OCI-LY1 (cell line): ENCODE data around the gene FRMD4A.

Experiments used
- H2AFZ ChIP-seq: fragments of 200-600 bp; sonication (generic), shearing (Covaris generic); 2 replicates; pipeline ENCODE4 v1.6.0; 2014; ENCODE audit warnings: antibody characterized with exemption, mild to moderate bottlenecking, low read length
- H3F3A ChIP-seq: fragments of 200-600 bp; sonication (generic), shearing (Covaris generic); 2 replicates; pipeline ENCODE4 v1.6.0; 2014; ENCODE audit warnings: mild to moderate bottlenecking, antibody characterized with exemption, low read length, moderate library complexity; ENCODE audit not compliant: insufficient read depth
- H3K27ac ChIP-seq: fragments of 200-600 bp; sonication (generic); 2 replicates; pipeline ENCODE4 v1.5.1; 2014; ENCODE audit warnings: low read length, mixed run types, mild to moderate bottlenecking, low read depth; ENCODE audit not compliant: poor library complexity, severe bottlenecking
- H3K27me3 ChIP-seq: fragments of 200-600 bp; sonication (generic); 2 replicates; pipeline ENCODE4 v1.6.0; 2014; ENCODE audit warnings: antibody characterized with exemption, mild to moderate bottlenecking, low read length, moderate library complexity; ENCODE audit not compliant: insufficient read depth
- H3K36me3 ChIP-seq: fragments of 200-600 bp; sonication (generic); 2 replicates; pipeline ENCODE4 v1.6.1; 2014; ENCODE audit warnings: mild to moderate bottlenecking, antibody characterized with exemption, low read length, moderate library complexity, mixed read lengths; ENCODE audit not compliant: insufficient read depth
- H3K4me1 ChIP-seq: fragments of 200-600 bp; sonication (generic); 2 replicates; pipeline ENCODE4 v1.5.1; 2014; ENCODE audit warnings: mild to moderate bottlenecking, low read length, moderate library complexity; ENCODE audit not compliant: insufficient read depth, severe bottlenecking
- H3K4me2 ChIP-seq: fragments of 200-600 bp; sonication (generic), shearing (Covaris generic); 2 replicates; pipeline ENCODE4 v1.6.1; 2014; ENCODE audit warnings: low read length
- H3K4me3 ChIP-seq: fragments of 200-600 bp; sonication (generic); 2 replicates; pipeline ENCODE4 v1.5.1; 2014; ENCODE audit warnings: low read length, low read depth, mild to moderate bottlenecking, mixed read lengths; ENCODE audit not compliant: poor library complexity, severe bottlenecking
- H3K79me2 ChIP-seq: fragments of 200-600 bp; shearing (Covaris generic); 2 replicates; pipeline ENCODE4 v1.6.1; 2016; ENCODE audit warnings: mixed run types, low read length, mixed read lengths; ENCODE audit not compliant: insufficient read depth
- H3K9ac ChIP-seq: fragments of 200-600 bp; sonication (generic), shearing (Covaris generic); 2 replicates; pipeline ENCODE4 v1.6.1; 2014; ENCODE audit warnings: mild to moderate bottlenecking, low read length, mixed read lengths
- H3K9me2 ChIP-seq: fragments of 200-600 bp; sonication (generic), shearing (Covaris generic); 2 replicates; pipeline ENCODE4 v1.6.1; 2014; ENCODE audit warnings: low read depth, mild to moderate bottlenecking, low read length, mixed read lengths
- H3K9me3 ChIP-seq: fragments of 200-600 bp; shearing (Covaris generic); 2 replicates; pipeline ENCODE4 v1.6.1; 2014; ENCODE audit warnings: low read length, mixed read lengths
- H4K20me1 ChIP-seq: fragments of 200-600 bp; sonication (generic), shearing (Covaris generic); 2 replicates; pipeline ENCODE4 v1.6.0; 2016; ENCODE audit warnings: mild to moderate bottlenecking, low read length; ENCODE audit not compliant: insufficient read depth
- EZH2 ChIP-seq: fragments of 200-600 bp; sonication (generic), shearing (Covaris generic); IDR thresholded peaks from 2 replicates; pipeline ENCODE4 v1.8.0; 2017; ENCODE audit warnings: borderline replicate concordance, mixed run types, mild to moderate bottlenecking, antibody characterized with exemption, low read length, moderate library complexity, mixed read lengths
- TF ChIP-seq, protein P1 (sequence below): fragments of 200-600 bp; sonication (generic), shearing (Covaris generic); IDR thresholded peaks from 2 replicates; pipeline ENCODE4 v1.5.1; 2017; ENCODE audit warnings: mild to moderate bottlenecking, antibody characterized with exemption, low read length, moderate library complexity, mixed read lengths

Gene FRMD4A

DNA sequence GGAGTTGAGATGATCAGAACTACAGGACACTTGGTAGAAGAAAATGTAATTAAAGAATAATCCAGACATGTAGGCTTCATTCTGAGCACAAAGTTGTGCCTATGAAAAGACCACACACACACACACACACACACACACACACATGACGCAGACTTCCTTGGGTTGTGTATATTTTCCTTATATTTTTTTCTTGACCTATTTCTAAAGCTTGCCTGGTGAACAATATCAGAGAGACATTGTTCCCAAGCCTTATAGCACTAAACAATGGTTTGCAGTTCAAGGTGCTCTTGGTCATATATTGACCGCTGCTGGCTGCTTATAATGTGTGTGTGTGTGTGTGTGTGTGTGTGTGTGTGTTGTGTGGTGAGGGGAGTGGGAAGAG is 541.3 kb downstream of the FRMD4A start:
- Histone ChIP-seq H3K9me2 (no peaks in the 10 kb centered on the region), H3K9ac (no peak overlapping the region), H3K4me3 (no peak overlapping the region), H3K36me3 (no peaks in the 10 kb centered on the region), H3F3A (no peaks in the 10 kb centered on the region), H3K79me2 (no peaks in the 10 kb centered on the region), H2AFZ (no peak overlapping the region), H3K4me1 (peaks cover 21% of the 10 kb centered on the region), H4K20me1 (no peaks in the 10 kb centered on the region), H3K27ac (no peak overlapping the region), H3K9me3 (no peaks in the 10 kb centered on the region), H3K4me2 (no peak overlapping the region), H3K27me3 (no peaks in the 10 kb centered on the region)
- TF ChIP-seq, protein P1, sequence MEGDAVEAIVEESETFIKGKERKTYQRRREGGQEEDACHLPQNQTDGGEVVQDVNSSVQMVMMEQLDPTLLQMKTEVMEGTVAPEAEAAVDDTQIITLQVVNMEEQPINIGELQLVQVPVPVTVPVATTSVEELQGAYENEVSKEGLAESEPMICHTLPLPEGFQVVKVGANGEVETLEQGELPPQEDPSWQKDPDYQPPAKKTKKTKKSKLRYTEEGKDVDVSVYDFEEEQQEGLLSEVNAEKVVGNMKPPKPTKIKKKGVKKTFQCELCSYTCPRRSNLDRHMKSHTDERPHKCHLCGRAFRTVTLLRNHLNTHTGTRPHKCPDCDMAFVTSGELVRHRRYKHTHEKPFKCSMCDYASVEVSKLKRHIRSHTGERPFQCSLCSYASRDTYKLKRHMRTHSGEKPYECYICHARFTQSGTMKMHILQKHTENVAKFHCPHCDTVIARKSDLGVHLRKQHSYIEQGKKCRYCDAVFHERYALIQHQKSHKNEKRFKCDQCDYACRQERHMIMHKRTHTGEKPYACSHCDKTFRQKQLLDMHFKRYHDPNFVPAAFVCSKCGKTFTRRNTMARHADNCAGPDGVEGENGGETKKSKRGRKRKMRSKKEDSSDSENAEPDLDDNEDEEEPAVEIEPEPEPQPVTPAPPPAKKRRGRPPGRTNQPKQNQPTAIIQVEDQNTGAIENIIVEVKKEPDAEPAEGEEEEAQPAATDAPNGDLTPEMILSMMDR = no peak
- no peak for TF ChIP-seq EZH2

DNA sequence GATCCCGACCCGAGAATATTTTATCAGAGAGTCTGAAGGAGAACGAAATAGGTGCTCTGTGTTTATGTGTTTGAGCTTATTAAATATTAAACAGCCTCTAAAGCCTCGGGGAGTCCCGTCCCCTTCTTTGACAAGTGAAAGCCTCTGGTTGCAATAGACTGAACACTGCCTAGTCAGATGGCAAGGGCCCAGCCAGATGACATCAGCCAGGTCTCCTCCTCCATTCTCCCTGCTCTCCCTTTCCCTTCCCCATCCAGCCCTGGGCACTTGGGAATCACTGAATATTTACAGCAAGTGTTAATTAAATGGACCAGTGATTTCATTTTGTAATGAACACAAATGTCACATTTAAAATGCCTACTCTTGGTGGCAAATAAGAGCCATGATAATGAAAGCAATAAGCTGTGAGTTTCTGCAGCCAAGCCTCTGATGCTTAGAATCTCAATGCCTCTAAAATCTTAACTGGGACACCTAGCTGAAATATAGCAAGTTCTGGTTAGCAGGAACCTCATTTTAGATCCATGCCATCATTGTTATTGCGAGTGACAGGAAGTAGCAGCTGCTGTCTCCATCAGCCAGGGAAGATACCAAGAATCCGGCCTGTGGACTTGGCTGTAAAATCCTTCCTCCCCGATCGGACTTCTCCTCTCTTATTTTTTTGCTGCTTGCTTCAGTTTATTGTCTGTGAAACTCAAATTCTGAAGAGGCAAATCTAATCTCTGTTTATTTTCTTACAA is 541.8 kb downstream of the FRMD4A start:
- no peak overlapping the region for H3K4me2 ChIP-seq
- H3K9me3 ChIP-seq = no peaks in the 10 kb centered on the region
- H3K27me3 ChIP-seq = no peaks in the 10 kb centered on the region
- H3K9me2 ChIP-seq = no peaks in the 10 kb centered on the region
- H4K20me1 ChIP-seq = no peaks in the 10 kb centered on the region
- no peak for TF ChIP-seq EZH2
- no peak overlapping the region for H3K4me3 ChIP-seq
- peaks cover 22% of the 10 kb centered on the region for H3K4me1 ChIP-seq
- H3F3A ChIP-seq = no peaks in the 10 kb centered on the region
- no peaks in the 10 kb centered on the region for H3K79me2 ChIP-seq
- no peak overlapping the region for H2AFZ ChIP-seq
- H3K9ac ChIP-seq = no peak overlapping the region
- H3K27ac ChIP-seq = no peak overlapping the region
- no peaks in the 10 kb centered on the region for H3K36me3 ChIP-seq

DNA sequence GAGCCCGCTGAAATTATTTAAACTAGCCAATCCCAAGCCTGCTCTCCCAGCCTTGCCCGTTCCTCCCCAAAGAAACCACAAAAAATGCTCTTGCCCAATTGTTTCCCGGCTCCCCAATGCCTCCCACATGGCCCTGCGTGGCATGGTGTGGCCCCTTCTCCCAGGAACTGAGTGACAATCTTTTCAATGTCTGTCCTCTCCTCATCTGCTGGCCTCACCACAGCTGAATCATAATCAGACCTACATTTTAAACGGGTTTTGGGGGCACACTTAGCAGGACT is 542.5 kb downstream of the FRMD4A start:
- Histone ChIP-seq H3K9ac (no peak overlapping the region), H3K36me3 (no peaks in the 10 kb centered on the region), H3F3A (no peaks in the 10 kb centered on the region)

More for the DNA sequence above, 542.5 kb downstream of the FRMD4A start:
- Histone ChIP-seq H3K9me3 (no peaks in the 10 kb centered on the region), H4K20me1 (no peaks in the 10 kb centered on the region), H3K4me1 (peaks cover 28% of the 10 kb centered on the region), H3K9me2 (no peaks in the 10 kb centered on the region), H2AFZ (no peak overlapping the region), H3K27me3 (no peaks in the 10 kb centered on the region), H3K4me2 (no peak overlapping the region), H3K79me2 (no peaks in the 10 kb centered on the region), H3K4me3 (no peak overlapping the region), H3K27ac (no peak overlapping the region)
- TF ChIP-seq, protein P1 = no peak
- TF ChIP-seq EZH2 = no peak
